Right lobe of liver (tissue), 4 donors: Measurements from ENCODE around the gene NTM.

ENCODE experiments used
- CTCF ChIP-seq, 4 donors: fragments of 200-600 bp in 3 of 4; fragments of 450-650 bp in 1 of 4; IDR thresholded peaks; one replicate each; pipeline versions ENCODE4 v1.5.1 to v1.8.0; 2016 to 2022; ENCODE audit warnings: antibody characterized with exemption in 4 of 4, mild to moderate bottlenecking in 2 of 4
- POLR2A ChIP-seq: fragments of 450-650 bp; IDR thresholded peaks from one replicate; pipeline ENCODE4 v1.6.1; 2017; ENCODE audit warnings: antibody characterized with exemption, mild to moderate bottlenecking
- donor health status: DM: no; HTN: no; CAD: no.
- donor health status: DM: no; HTN: no; CAD: no.
- donor health status: DM: no; HTN: yes; CAD: no.

- no peak for TF ChIP-seq POLR2A
- TF ChIP-seq CTCF (IDR thresholded peaks at IDR 0.05), result peak in 2 of 4 donors; percentile 24 to 28
Observed at GRCh38 chr11:131579932-131580387, 209.5 kb downstream of the NTM start.
